Measurements from ENCODE around the gene ITPR2.
"Not testable (repeated sequence)": the region's sequence is repeated elsewhere in the genome, so short reads cannot be mapped to it uniquely, and the experiment has no call there.

The ITPR2 gene

GRCh38 chr12:26750531-26751175 lies 82.3 kb downstream of the ITPR2 start:
- DNase-seq, result no peak

- no peak for DNase-seq
These were observed 83.2 kb downstream of the ITPR2 start for GRCh38 chr12:26749781-26750180.

GRCh38 chr12:26748741-26749431 lies 84.1 kb downstream of the ITPR2 start:
- DNase-seq, result no peak

- DNase-seq, result no peak
These were observed 84.6 kb downstream of the ITPR2 start for GRCh38 chr12:26748412-26748740.

- DNase-seq, result no peak
These were observed 86.8 kb downstream of the ITPR2 start for GRCh38 chr12:26746121-26746714.

- peak; percentile 88 for DNase-seq
These were observed 88.1 kb downstream of the ITPR2 start for GRCh38 chr12:26744697-26745440.

- no peak for DNase-seq
These were observed 88.9 kb downstream of the ITPR2 start for GRCh38 chr12:26744042-26744626.

- peak; percentile 21 for DNase-seq
These were observed 91.3 kb downstream of the ITPR2 start for GRCh38 chr12:26741584-26742227.

- DNase-seq, result peak; percentile 84
These were observed 92.0 kb downstream of the ITPR2 start for GRCh38 chr12:26740991-26741390.

GRCh38 chr12:26740348-26740747 lies 92.6 kb downstream of the ITPR2 start:
- DNase-seq, result no peak

GRCh38 chr12:26737487-26738030 lies 95.4 kb downstream of the ITPR2 start:
- DNase-seq, result no peak

GRCh38 chr12:26736563-26737486 lies 96.2 kb downstream of the ITPR2 start:
- DNase-seq, result no peak

- no peak for DNase-seq
These were observed 97.8 kb downstream of the ITPR2 start for GRCh38 chr12:26735249-26735639.

GRCh38 chr12:26734510-26735248 lies 98.3 kb downstream of the ITPR2 start:
- no peak for DNase-seq

- DNase-seq, result no peak
These were observed 100.7 kb downstream of the ITPR2 start for GRCh38 chr12:26732005-26732908.

GRCh38 chr12:26730481-26731350 lies 102.3 kb downstream of the ITPR2 start:
- no peak for DNase-seq

GRCh38 chr12:26729137-26729671 lies 103.8 kb downstream of the ITPR2 start:
- DNase-seq, result not testable (repeated sequence)

Measured in NCI-H146 (cell line).